Measurements from ENCODE around the gene GPR6.

GPR6 gene

GRCh38 chr6:109999740-110000139, 21.6 kb downstream of the GPR6 start:
- H3K9me3 ChIP-seq (ENCODE audit: control insufficient read depth, low read length): no peaks in the 10 kb centered on the region
- no peak overlapping the region for H3K4me3 ChIP-seq (ENCODE audit: extremely low read depth, insufficient read depth, low read length, poor library complexity, severe bottlenecking)
- H3K27ac ChIP-seq (ENCODE audit: low read depth, low read length, severe bottlenecking): no peak overlapping the region
- H3K4me1 ChIP-seq (ENCODE audit: control insufficient read depth, insufficient read depth, low read length, poor library complexity, severe bottlenecking): no peaks in the 10 kb centered on the region
- 87 to 88% methylated on average over 3 of the region's 3 CpGs for WGBS, 2 experiments (ENCODE audit: insufficient coverage in 2 of 2)
- no peaks in the 10 kb centered on the region for H3K36me3 ChIP-seq (ENCODE audit: control insufficient read depth, insufficient read depth, low read length)

GRCh38 chr6:110002676-110003075, 24.6 kb downstream of the GPR6 start:
- 100% methylated on average over 1 to 3 of the region's 5 CpGs for WGBS, 2 experiments (ENCODE audit: insufficient coverage in 2 of 2)
- Histone ChIP-seq H3K9me3 (ENCODE audit: control insufficient read depth, low read length) (no peaks in the 10 kb centered on the region), H3K36me3 (ENCODE audit: control insufficient read depth, insufficient read depth, low read length) (no peaks in the 10 kb centered on the region), H3K4me3 (ENCODE audit: extremely low read depth, insufficient read depth, low read length, poor library complexity, severe bottlenecking) (no peak overlapping the region), H3K27ac (ENCODE audit: low read depth, low read length, severe bottlenecking) (no peak overlapping the region), H3K4me1 (ENCODE audit: control insufficient read depth, insufficient read depth, low read length, poor library complexity, severe bottlenecking) (no peaks in the 10 kb centered on the region)

- 71 to 81% methylated on average over 6 of the region's 6 CpGs for WGBS, 2 experiments (ENCODE audit: insufficient coverage in 2 of 2)
- Histone ChIP-seq H3K36me3 (ENCODE audit: control insufficient read depth, insufficient read depth, low read length) (no peaks in the 10 kb centered on the region), H3K9me3 (ENCODE audit: control insufficient read depth, low read length) (no peaks in the 10 kb centered on the region), H3K27ac (ENCODE audit: low read depth, low read length, severe bottlenecking) (no peak overlapping the region), H3K4me1 (ENCODE audit: control insufficient read depth, insufficient read depth, low read length, poor library complexity, severe bottlenecking) (no peaks in the 10 kb centered on the region), H3K4me3 (ENCODE audit: extremely low read depth, insufficient read depth, low read length, poor library complexity, severe bottlenecking) (no peak overlapping the region)
Observed at GRCh38 chr6:110013386-110013785, 35.3 kb downstream of the GPR6 start.

- WGBS, 2 experiments (ENCODE audit: insufficient coverage in 2 of 2): 86 to 95% methylated on average over 7 to 8 of the region's 9 CpGs
- H3K27ac ChIP-seq (ENCODE audit: low read depth, low read length, severe bottlenecking): no peak overlapping the region
- no peaks in the 10 kb centered on the region for H3K9me3 ChIP-seq (ENCODE audit: control insufficient read depth, low read length)
- no peak overlapping the region for H3K4me3 ChIP-seq (ENCODE audit: extremely low read depth, insufficient read depth, low read length, poor library complexity, severe bottlenecking)
- H3K4me1 ChIP-seq (ENCODE audit: control insufficient read depth, insufficient read depth, low read length, poor library complexity, severe bottlenecking): no peaks in the 10 kb centered on the region
- H3K36me3 ChIP-seq (ENCODE audit: control insufficient read depth, insufficient read depth, low read length): no peaks in the 10 kb centered on the region
Observed at GRCh38 chr6:110015206-110015605, 37.1 kb downstream of the GPR6 start.

- Histone ChIP-seq H3K4me3 (ENCODE audit: extremely low read depth, insufficient read depth, low read length, poor library complexity, severe bottlenecking) (no peak overlapping the region), H3K27ac (ENCODE audit: low read depth, low read length, severe bottlenecking) (no peak overlapping the region), H3K9me3 (ENCODE audit: control insufficient read depth, low read length) (no peaks in the 10 kb centered on the region), H3K36me3 (ENCODE audit: control insufficient read depth, insufficient read depth, low read length) (no peaks in the 10 kb centered on the region), H3K4me1 (ENCODE audit: control insufficient read depth, insufficient read depth, low read length, poor library complexity, severe bottlenecking) (no peaks in the 10 kb centered on the region)
- 82 to 87% methylated on average over 4 to 6 of the region's 6 CpGs for WGBS, 2 experiments (ENCODE audit: insufficient coverage in 2 of 2)
Observed at GRCh38 chr6:110017306-110017705, 39.2 kb downstream of the GPR6 start.

GRCh38 chr6:110017946-110018345, 39.8 kb downstream of the GPR6 start:
- no peaks in the 10 kb centered on the region for H3K36me3 ChIP-seq (ENCODE audit: control insufficient read depth, insufficient read depth, low read length)
- H3K27ac ChIP-seq (ENCODE audit: low read depth, low read length, severe bottlenecking): no peak overlapping the region
- no peak overlapping the region for H3K4me3 ChIP-seq (ENCODE audit: extremely low read depth, insufficient read depth, low read length, poor library complexity, severe bottlenecking)
- WGBS, 2 experiments (ENCODE audit: insufficient coverage in 2 of 2): 86 to 89% methylated on average over 7 of the region's 7 CpGs
- no peaks in the 10 kb centered on the region for H3K4me1 ChIP-seq (ENCODE audit: control insufficient read depth, insufficient read depth, low read length, poor library complexity, severe bottlenecking)
- no peaks in the 10 kb centered on the region for H3K9me3 ChIP-seq (ENCODE audit: control insufficient read depth, low read length)

- 100% methylated on average over 1 to 3 of the region's 5 CpGs for WGBS, 2 experiments (ENCODE audit: insufficient coverage in 2 of 2)
- no peaks in the 10 kb centered on the region for H3K36me3 ChIP-seq (ENCODE audit: control insufficient read depth, insufficient read depth, low read length)
- H3K4me3 ChIP-seq (ENCODE audit: extremely low read depth, insufficient read depth, low read length, poor library complexity, severe bottlenecking): no peak overlapping the region
- H3K4me1 ChIP-seq (ENCODE audit: control insufficient read depth, insufficient read depth, low read length, poor library complexity, severe bottlenecking): no peaks in the 10 kb centered on the region
- no peaks in the 10 kb centered on the region for H3K9me3 ChIP-seq (ENCODE audit: control insufficient read depth, low read length)
- H3K27ac ChIP-seq (ENCODE audit: low read depth, low read length, severe bottlenecking): no peak overlapping the region
Observed at GRCh38 chr6:110018486-110018885, 40.4 kb downstream of the GPR6 start.

- Histone ChIP-seq H3K36me3 (ENCODE audit: control insufficient read depth, insufficient read depth, low read length) (no peaks in the 10 kb centered on the region), H3K9me3 (ENCODE audit: control insufficient read depth, low read length) (no peaks in the 10 kb centered on the region), H3K27ac (ENCODE audit: low read depth, low read length, severe bottlenecking) (no peak overlapping the region), H3K4me3 (ENCODE audit: extremely low read depth, insufficient read depth, low read length, poor library complexity, severe bottlenecking) (no peak overlapping the region), H3K4me1 (ENCODE audit: control insufficient read depth, insufficient read depth, low read length, poor library complexity, severe bottlenecking) (no peaks in the 10 kb centered on the region)
- WGBS, 2 experiments (ENCODE audit: insufficient coverage in 2 of 2): 83 to 91% methylated on average over 2 to 3 of the region's 3 CpGs
Observed at GRCh38 chr6:110020888-110021287, 42.8 kb downstream of the GPR6 start.

- H3K36me3 ChIP-seq (ENCODE audit: control insufficient read depth, insufficient read depth, low read length): no peaks in the 10 kb centered on the region
- H3K4me3 ChIP-seq (ENCODE audit: extremely low read depth, insufficient read depth, low read length, poor library complexity, severe bottlenecking): no peak overlapping the region
- no peaks in the 10 kb centered on the region for H3K4me1 ChIP-seq (ENCODE audit: control insufficient read depth, insufficient read depth, low read length, poor library complexity, severe bottlenecking)
- no peak overlapping the region for H3K27ac ChIP-seq (ENCODE audit: low read depth, low read length, severe bottlenecking)
- H3K9me3 ChIP-seq (ENCODE audit: control insufficient read depth, low read length): no peaks in the 10 kb centered on the region
- WGBS, 2 experiments (ENCODE audit: insufficient coverage in 2 of 2): no CpG with 5 or more reads among the region's 1 CpG
Observed at GRCh38 chr6:110029144-110029543, 51.0 kb downstream of the GPR6 start.
